GM21825 (cell line): ENCODE measurements around the gene PIM1.
"Not testable (repeated sequence)": the region's sequence is repeated elsewhere in the genome, so short reads cannot be mapped to it uniquely, and the experiment has no call there.

Source experiments
- ATAC-seq: cut with Tn5 transposase; IDR thresholded peaks from one replicate; pipeline ENCODE4 v1.9.1; 2021; ENCODE audit warnings: mild to moderate bottlenecking, moderate library complexity; ENCODE audit not compliant: unreplicated experiment

The PIM1 gene

DNA sequence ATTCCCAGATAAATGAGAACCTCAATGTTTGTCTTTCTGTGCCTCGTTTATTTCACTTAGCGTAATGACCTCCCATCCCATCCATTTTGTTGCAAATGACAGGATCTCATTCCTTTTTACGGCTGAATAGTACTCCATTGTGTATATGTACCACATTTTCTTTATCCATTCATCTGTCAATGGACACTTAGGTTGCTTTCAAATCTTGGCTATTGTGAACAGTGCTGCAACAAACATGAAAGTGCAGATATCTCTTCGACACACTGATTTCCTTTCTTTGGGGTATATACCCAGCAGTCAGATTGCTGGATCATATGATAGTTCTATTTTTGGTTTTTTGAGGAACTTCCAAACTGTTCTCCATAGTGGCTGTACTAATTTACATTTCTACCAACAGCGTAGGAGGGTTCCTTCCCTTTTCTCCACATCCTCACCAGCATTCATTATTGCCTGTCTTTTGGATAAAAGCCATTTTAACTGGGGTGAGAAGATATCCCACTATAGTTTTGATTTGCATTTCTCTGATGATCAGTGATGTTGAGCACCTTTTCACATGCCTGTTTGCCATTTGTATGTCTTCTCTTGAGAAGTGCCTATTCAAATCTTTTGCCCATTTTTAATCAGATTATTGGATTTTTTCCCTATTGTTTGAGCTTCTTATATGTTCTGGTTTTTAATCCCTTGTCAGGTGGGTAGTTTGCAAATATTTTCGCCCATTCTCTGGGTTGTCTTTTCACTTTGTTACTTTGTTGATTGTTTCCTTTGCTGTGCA is 16.2 kb downstream of the PIM1 start:
- not testable (repeated sequence) for ATAC-seq

DNA sequence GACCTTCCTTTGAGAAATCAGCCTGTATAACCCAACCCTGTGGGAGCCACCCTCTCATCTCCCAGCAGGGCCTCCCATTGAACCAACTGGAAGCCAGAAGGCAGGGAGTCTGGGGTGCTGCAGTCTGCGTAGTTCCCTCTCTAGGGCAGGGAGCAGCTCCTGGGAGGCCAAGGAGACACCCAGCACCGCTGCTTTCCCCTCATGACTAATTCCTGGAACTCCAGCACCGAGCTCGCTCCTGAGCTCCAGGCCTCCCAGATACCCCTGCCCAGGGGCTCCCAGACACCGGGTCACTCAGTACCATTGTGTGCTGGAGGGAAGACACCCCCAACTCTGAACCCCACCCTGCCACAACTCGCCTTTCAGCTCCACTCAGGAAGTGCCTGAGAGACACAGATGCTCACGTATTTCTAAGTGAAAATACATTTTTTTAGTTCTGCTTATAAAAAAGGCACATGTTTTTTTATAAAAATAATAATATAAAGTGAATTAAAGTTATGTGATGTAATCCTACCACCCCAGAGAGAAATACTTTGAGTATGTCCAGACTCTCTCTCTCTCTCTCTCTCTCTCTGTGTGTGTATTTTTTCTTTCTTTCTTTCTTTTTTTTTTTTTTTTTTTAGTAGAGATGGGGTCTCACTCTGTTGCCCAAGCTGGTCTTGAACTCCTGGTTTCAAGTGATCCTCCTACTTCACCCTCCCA is 17.5 kb downstream of the PIM1 start:
- no peak for ATAC-seq

DNA sequence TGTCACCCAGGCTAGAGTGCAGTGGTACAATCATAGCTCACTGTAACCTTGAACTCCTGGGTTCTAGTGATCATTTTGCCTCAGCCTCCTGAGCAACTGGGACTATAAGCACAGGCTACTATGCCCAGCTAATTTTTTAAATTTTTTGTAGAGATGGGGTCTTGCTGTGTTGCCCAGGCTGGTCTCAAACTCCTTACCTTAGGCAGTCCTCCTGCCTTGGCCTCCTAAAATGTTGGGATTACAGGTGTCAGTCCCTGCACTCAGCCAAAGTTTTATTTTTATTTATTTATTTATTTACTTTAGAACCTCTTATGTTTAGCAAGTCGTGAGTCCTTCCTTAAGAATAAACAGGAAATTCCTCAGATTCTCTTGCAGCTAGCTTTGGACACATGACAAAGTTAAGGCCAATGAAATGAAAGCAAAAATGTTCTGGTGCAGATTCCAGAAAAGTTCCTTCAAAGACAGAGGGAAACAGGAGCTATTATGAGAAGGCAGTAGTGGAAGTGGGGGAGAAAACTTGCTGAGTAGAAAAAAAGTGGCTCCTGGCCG is 19.1 kb downstream of the PIM1 start:
- ATAC-seq: no peak

DNA sequence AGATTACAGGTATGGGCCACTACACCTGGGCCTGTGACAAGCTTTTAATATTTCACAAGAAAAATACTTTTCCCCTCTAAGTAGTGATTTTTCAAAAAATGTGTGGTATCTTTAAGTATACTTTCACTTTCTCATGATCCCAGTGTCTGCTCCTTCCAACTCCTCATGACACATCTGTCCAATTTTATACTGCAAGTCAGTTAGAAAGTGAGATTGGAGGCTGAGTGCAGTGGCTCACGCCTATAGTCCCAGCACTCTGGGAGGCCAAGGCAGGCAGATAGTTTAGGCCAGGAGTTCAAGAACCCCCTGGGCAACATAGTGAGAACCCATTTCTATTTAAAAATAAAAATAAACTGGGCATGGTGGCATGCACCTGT is 20.2 kb downstream of the PIM1 start:
- ATAC-seq: no peak

DNA sequence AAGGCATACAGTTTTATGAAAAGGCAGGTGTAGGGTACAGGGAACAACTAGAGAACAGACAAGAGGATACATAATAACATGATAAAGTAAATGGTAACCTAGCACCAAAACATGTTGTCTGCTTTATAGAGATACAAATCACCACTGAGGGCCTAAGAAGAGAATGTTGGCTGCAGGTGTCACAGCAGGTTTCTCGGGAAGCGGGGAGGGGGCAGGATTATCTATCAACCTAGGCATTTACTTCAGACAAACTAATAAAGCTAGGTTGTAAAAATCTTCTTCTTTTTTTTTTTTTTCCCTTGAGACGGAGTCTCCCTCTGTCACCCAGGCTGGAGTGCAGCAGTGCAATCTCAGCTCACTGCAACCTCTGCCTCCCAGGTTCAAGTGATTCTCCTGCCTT is 22.7 kb downstream of the PIM1 start:
- no peak for ATAC-seq

DNA sequence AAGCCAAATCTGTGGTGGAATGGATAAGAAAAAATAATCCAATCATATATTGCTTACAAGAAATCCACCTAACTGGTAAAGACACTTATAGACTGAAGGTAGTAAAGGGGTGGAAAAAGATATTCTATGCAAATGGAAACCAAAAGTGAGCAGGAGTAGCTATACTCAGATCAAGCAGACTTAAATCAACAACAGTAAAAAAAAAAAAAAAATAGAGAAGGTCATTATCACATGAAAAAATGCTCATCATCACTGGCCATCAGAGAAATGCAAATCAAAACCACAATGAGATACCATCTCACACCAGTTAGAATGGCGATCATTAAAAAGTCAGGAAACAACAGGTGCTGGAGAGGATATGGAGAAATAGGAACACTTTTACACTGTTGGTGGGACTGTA is 24.9 kb downstream of the PIM1 start:
- not testable (repeated sequence) for ATAC-seq

DNA sequence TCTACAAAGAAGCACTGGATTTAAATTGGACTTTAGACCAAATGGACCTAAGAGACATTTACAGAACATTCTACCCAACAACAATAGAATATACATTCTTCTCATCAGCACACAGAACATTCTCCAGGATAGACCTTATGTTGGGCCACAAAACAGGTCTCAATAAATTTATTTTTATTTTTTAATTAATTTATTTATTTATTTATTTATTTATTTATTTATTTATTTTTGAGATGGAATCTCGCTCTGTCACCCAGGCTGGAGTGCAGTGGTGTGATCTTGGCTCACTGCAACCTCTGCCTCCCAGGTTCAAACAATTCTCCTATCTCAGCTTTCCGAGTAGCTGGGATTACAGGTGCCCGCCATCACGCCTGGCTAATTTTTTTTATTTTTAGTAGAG is 26.5 kb downstream of the PIM1 start:
- ATAC-seq: not testable (repeated sequence)

DNA sequence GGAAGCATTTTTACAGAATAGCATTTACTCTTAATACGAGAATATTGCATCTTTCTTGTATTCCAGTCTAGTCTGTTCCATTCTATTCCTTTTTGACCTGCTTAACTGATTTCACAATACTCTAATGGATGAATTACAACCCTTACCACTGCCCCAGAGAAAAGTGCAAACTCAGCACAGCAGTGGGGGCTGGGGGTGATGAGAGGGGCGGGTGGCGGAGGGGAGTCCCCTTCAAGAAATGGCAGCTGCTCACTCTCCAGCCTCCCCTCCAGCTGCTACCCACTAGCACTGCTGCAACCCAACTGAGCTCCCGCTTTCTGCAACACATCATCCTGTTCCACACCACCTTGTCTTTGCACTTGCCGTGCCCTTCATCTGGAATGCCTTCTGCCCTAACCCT is 30.1 kb downstream of the PIM1 start:
- no peak for ATAC-seq

DNA sequence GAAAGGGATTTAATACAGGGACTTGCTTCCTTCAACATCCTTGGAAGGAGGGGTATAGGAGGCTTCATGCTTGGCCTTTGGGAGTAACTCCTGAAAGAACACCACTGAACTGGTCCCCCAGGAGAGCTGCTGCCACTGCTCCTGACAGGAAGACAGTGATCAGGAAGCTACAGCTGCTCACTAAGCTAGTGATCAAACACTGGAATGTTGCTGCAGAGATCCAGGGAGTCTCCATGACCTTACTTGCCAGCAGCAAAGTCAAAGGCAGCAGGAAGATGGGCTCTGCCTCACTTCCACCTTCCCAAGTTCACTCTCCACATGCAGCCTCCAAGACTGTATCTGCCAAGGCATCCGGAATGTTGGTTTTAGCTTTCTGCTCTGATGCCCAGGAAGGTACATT is 31.8 kb downstream of the PIM1 start:
- ATAC-seq: no peak

DNA sequence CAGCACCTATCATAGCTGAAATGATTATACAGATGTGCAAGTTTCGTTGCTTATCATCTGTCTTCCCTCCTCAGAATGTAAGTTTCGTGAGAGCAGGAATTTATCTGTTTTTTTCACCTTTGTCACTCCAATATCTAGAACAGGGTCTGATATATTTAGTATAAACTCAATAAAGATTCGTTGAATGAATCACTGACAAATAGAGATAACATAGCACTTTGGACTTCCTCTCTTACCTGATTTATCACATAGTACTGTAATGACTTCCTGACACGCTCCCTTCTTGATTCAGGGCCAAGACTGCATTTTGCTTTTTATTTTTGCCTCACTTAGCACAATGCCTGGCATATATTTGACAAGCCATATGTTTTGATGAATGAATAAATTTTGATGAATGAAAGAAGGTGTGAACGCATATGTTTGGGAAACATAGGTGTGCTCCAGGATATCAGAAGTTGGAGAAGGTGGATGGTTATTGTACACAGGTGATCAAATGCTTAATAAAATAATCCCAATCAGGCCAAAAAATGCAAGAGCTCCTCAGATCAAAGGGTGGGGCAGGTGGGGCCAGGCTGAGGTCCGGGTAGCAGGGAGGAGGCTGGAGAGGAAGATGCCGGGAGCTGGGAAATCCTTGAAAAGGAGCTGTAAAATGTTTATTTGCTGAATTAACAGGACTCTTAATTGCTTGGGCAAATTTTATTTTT is 33.0 kb downstream of the PIM1 start:
- ATAC-seq: no peak

DNA sequence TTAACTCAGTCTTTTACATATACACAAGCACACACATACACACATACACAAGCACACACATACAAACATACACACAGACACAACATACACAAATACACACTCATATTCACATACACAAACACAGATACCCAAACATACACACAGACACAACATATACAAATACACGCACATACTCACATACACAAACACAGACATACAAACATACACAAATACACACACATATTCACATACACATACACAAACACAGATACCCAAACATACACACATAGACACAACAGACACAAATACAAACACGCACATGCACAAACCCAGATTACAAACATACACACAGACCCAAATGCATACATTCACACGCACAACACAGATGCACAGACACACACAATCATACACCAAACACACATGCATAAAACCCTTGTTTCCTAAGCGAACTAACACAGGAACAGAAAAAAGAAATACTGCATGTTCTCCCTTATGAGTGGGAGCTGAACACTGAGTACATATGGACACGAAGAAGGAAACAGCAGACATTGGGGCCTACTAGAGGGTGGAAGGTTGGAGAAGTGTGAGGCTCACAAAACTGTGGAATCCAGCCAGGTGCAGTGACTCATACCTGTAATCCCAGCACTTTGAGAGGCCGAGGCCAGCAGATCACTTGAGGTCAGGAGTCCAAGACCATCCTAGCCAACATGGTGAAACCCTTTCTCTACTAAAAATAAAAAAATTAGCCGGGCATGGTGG is 34.2 kb downstream of the PIM1 start:
- ATAC-seq: no peak

DNA sequence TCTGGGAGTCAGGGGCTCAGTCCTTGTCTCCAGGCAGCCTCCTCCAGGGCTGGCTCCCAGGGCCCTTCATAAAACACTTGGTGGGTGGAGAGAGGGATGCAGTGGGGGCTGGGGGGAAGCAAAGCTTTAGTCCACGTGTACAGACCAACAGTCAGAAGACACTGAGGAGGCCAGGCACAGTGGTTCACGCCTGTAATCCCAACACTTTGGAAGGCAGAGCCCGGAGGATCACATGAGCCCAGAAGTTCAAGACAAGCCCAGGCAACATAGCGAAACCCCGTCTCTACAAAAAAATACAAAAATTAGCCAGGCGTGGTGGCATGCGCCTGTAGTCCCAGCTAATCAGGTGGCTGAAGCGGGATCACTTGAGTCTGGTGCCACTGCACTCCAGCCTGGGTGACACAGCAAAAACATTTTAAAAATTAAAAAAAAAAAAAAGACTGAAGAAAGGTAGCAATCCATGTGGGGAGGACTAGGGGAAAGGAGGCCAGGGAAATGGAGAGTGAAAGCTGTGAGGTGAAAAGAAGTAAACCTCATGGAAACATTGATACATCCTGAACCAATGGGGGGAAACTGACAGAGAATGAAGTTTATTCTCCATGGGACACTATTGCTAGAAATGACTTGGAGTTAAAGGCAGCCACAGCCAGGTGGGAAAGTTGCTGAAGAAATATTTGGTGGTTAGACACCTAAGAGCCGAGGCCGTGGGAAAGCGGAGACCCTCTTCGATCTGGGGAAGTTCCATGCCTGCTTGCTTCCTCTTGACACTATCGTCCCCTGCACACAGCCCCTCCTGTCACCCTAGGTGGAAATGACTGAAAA is 35.4 kb downstream of the PIM1 start:
- ATAC-seq: no peak

DNA sequence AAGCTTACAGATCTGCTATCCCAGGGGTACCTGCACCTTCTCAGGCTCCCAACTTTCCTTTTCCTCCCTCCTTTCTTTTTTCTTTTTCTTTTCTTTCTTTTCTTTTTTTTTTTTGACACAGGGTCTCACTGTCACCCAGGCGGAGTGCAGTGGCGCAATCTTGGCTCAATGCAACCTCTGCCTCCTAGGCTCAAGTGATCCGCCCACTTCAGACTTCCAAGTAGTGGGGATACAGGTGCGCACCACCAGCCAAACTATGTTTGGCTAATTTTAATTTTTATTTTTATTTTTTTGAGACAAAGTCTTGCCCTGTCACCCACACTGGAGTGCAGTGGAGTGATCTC is 36.0 kb downstream of the PIM1 start:
- ATAC-seq: no peak

DNA sequence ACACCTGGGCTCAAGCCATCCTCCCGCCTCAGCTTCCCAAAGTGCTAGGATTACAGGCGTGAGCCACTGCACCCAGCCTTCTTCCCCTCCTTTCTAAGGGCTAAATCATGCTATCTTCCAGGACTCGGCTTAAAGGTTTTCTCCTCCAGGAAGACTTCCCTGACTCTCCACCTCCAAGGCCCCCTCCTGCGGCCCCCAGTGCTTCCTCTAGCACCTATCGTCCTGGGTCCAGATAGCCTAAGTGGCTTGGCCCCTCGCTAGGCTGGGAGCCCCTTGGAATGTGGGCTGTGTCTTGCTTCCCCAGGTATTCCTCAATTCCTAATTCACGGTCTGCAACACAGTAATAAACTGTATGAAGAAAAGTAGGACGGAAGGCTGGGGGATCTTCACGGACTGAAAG is 36.7 kb downstream of the PIM1 start:
- ATAC-seq: no peak

DNA sequence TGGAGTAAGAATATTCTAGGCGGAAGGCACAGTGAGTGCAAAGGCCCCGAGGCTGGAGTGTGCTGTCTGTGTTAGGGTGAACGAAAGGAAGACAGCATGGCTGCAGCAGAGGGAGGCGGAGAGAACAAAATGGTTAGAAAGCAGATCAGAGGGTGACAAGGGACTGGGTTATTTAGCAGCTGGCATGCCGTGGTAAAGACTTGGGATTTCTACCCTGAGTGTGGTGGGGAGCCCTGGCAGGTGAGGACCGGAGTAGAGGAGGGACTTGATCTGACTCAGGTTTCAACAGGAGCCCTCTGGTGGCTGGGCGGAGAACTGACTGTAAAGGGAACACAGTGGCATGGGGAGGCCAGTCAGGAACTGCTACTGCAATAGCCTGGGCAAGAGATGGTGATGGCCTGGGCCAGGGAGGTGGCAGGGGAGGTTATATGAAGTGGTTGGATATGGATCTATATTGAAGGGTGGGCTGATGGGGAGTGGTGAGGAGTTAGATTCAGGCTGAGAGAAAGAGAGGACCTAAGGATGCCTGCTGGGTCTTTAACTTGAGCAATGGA is 38.0 kb downstream of the PIM1 start:
- no peak for ATAC-seq

DNA sequence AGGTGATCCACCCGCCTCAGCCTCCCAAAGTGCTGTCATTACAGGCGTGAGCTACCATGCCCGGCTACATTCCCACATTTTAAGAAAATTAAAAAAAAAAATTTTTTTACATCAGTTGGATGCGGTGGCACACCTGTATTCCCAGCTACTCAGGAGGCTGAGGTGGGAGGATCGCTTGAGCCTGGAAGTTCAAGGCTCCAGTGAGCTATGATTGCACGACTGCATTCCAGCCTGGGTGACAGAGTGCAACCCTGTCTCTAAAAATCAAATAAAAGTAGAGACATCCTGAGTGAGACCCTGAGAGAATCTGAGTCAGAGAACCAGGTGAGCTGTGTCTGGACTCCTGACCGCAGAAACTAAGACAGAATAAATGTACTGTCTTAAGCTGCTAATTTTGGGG is 38.8 kb downstream of the PIM1 start:
- no peak for ATAC-seq

DNA sequence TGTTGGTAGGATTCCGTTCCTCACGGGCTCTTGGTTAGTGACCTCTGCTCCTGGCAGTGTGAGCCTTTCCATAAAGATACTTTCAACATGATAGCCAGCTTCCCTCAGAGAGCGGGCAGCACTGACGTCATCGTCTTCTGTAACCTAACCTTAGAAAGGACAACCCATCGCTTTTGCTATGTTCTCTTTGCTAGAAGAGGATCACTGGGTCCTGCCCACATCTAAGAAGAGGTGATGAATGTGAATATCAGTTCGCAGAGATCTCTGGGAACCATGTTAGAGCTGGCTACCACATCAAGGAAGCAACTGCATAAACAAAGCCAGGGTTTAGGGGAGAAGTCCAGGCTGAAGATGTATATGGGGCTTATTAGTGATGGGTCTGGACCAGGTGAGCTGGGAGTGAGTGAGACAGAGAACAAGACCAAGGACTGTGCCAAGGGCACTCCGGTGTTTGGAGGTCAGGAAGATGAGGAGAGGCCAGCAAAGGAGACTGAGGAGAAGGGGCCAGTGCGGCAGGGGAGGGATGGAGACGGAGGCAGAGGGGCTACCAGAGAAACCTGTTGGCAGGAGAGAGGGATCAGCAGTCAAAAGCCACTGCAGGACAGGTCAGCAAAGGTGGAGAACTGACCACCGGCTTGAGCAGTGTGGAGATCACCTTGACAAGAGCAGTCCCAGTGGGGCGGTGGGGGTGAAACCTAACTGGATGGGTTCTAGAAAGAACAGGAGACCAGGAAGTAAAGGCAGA is 39.7 kb downstream of the PIM1 start:
- no peak for ATAC-seq

DNA sequence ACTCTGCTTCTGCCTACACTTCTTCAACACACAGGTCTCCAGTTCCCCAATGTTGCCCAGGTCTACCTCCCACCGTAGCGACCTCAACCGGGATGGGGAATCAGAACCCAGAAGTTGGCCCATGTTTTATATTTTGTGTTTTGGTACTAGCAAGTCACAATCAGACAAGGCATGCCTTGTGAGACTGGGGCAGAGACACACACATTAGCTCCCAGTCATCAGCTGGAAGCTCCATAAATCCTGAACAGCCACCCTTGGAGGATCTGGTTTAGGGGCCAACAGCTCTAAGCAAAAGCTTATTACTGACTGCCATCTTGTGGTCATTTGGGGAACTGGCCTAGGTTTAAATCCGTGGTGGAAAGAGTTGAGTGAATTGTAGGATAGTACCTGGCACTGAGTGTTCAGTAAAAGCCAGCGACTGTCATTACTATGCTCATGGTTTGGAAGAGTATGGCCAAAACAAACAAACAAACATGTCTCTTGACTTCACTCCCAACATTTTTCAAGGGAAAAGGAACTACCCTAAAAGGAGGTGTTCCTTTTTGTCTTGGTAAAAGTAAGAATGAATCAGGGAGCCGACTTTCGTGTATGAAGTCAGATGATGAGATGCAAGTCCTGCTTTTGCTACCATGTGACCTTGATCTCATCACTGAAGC is 40.5 kb downstream of the PIM1 start:
- ATAC-seq: peak; percentile 65

DNA sequence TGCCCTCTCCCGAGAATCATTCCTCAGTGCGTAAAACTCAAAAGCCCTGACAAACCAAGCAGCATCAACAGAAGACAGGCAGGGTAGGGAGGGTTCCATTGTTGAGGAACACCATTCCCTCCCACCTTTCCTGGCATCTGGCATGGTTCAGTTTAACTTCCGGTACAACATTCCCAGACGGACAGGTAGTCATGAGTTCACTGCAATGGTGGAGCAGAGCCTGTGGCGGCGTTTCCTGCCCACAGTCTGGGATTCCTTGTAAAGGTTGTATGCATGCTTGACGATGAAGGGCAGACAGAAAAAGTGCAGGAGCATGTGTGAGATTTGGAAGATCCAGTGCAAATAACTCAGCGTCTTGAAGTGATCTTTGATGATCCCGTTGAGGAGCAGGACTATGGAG is 42.3 kb downstream of the PIM1 start:
- ATAC-seq: no peak
